ENCODE data around the gene PKP1.

- TF ChIP-seq POLR2A (IDR thresholded peaks at IDR 0.05) = no peak
- TF ChIP-seq, protein P1, sequence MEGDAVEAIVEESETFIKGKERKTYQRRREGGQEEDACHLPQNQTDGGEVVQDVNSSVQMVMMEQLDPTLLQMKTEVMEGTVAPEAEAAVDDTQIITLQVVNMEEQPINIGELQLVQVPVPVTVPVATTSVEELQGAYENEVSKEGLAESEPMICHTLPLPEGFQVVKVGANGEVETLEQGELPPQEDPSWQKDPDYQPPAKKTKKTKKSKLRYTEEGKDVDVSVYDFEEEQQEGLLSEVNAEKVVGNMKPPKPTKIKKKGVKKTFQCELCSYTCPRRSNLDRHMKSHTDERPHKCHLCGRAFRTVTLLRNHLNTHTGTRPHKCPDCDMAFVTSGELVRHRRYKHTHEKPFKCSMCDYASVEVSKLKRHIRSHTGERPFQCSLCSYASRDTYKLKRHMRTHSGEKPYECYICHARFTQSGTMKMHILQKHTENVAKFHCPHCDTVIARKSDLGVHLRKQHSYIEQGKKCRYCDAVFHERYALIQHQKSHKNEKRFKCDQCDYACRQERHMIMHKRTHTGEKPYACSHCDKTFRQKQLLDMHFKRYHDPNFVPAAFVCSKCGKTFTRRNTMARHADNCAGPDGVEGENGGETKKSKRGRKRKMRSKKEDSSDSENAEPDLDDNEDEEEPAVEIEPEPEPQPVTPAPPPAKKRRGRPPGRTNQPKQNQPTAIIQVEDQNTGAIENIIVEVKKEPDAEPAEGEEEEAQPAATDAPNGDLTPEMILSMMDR (IDR thresholded peaks at IDR 0.05) = no peak
These were observed 46.0 kb downstream of the PKP1 start for GRCh38 chr1:201329286-201329685.
